Measurements from ENCODE around the gene HOXA9. TPM values are rescaled to one million over a fixed set of nuclear protein-coding genes. Genes with fewer than 3 reads are reported as not detected.
A peak's percentile ranks its signal among the peaks of the same experiment; 100 is the strongest.

HOXA9 gene
- total RNA-seq, 3 donors from 2014 or later = 7.5 to 18.4 (median 9.0) TPM

GRCh38 chr7:27134392-27134791 lies 30.9 kb downstream of the HOXA9 start:
- peaks cover 5 to 6% of the 10 kb centered on the region in 2 donors for H3K4me1 ChIP-seq
- H3K4me3 ChIP-seq = peak overlapping the region in 1 of 3 donors; percentile 22
- no peaks in the 10 kb centered on the region for H3K9me3 ChIP-seq
- intact Hi-C loops (cut with DNase I; ENCODE audit: low total_unique reads) = loop anchor here (5.0 kb wide), 1 partner anchor 1032 kb away; no protein-coding TSS in a partner anchor
- peak overlapping the region; percentile 82 to 96 for H3K27ac ChIP-seq
- no peak for TF ChIP-seq CTCF (IDR thresholded peaks at IDR 0.05)
- peak in 2 of 3 donors; percentile 10 to 23 for TF ChIP-seq POLR2AphosphoS5 (IDR thresholded peaks at IDR 0.05)
- TF ChIP-seq POLR2A (IDR thresholded peaks at IDR 0.05) = no peak
- no peaks in the 10 kb centered on the region for H3K36me3 ChIP-seq
- DNase-seq (ENCODE audit: low spot score in 2 of 2) = peak in 1 of 2 donors; percentile 41
- H3K27me3 ChIP-seq = no peaks in the 10 kb centered on the region

GRCh38 chr7:27133409-27134231 lies 31.7 kb downstream of the HOXA9 start:
- Histone ChIP-seq H3K27ac (peak overlapping the region; percentile 82 to 96), H3K4me3 (peak overlapping the region in 1 of 3 donors; percentile 22), H3K9me3 (no peaks in the 10 kb centered on the region), H3K36me3 (no peaks in the 10 kb centered on the region), H3K27me3 (no peaks in the 10 kb centered on the region), H3K4me1 (peaks cover 5 to 6% of the 10 kb centered on the region in 2 donors)
- intact Hi-C loops (cut with DNase I; ENCODE audit: low total_unique reads) = loop anchor here (5.0 kb wide), 1 partner anchor 1031 kb away; no protein-coding TSS in a partner anchor
- peak in 1 of 2 donors; percentile 17 for DNase-seq (ENCODE audit: low spot score in 2 of 2)
- no peak for TF ChIP-seq CTCF (IDR thresholded peaks at IDR 0.05)
- no peak for TF ChIP-seq POLR2AphosphoS5 (IDR thresholded peaks at IDR 0.05)
- no peak for TF ChIP-seq POLR2A (IDR thresholded peaks at IDR 0.05)

GRCh38 chr7:27132978-27133377 lies 32.4 kb downstream of the HOXA9 start:
- intact Hi-C loops (cut with DNase I; ENCODE audit: low total_unique reads) = loop anchor here (5.0 kb wide), 1 partner anchor 1031 kb away; no protein-coding TSS in a partner anchor
- Histone ChIP-seq H3K9me3 (no peaks in the 10 kb centered on the region), H3K4me3 (no peak overlapping the region), H3K4me1 (peaks cover 5 to 10% of the 10 kb centered on the region in 2 donors), H3K27ac (peak overlapping the region; percentile 82 to 96), H3K27me3 (no peaks in the 10 kb centered on the region), H3K36me3 (no peaks in the 10 kb centered on the region)
- TF ChIP-seq POLR2A (IDR thresholded peaks at IDR 0.05) (no peak), POLR2AphosphoS5 (IDR thresholded peaks at IDR 0.05) (no peak), CTCF (IDR thresholded peaks at IDR 0.05) (no peak)
- DNase-seq (ENCODE audit: low spot score in 2 of 2) = no peak

- no peaks in the 10 kb centered on the region for H3K36me3 ChIP-seq
- H3K27ac ChIP-seq = peak overlapping the region in 1 of 2 donors; percentile 4
- TF ChIP-seq CTCF (IDR thresholded peaks at IDR 0.05) = no peak
- no peak for TF ChIP-seq POLR2A (IDR thresholded peaks at IDR 0.05)
- TF ChIP-seq POLR2AphosphoS5 (IDR thresholded peaks at IDR 0.05) = no peak
- no peaks in the 10 kb centered on the region for H3K9me3 ChIP-seq
- H3K4me1 ChIP-seq = peaks cover 5 to 10% of the 10 kb centered on the region in 2 donors
- H3K4me3 ChIP-seq = no peak overlapping the region
- no peaks in the 10 kb centered on the region for H3K27me3 ChIP-seq
- intact Hi-C loops (cut with DNase I; ENCODE audit: low total_unique reads) = loop anchor here (5.0 kb wide), 1 partner anchor 1030 kb away; no protein-coding TSS in a partner anchor
- DNase-seq (ENCODE audit: low spot score in 2 of 2) = no peak
These were observed 33.1 kb downstream of the HOXA9 start for GRCh38 chr7:27132214-27132613.

- H3K36me3 ChIP-seq = no peaks in the 10 kb centered on the region
- H3K4me3 ChIP-seq = peak overlapping the region; percentile 69 to 98 (median 90)
- TF ChIP-seq POLR2A (IDR thresholded peaks at IDR 0.05) (no peak), CTCF (IDR thresholded peaks at IDR 0.05) (no peak), POLR2AphosphoS5 (IDR thresholded peaks at IDR 0.05) (no peak)
- DNase-seq (ENCODE audit: low spot score in 2 of 2) = peak in 1 of 2 donors; percentile 7
- no peaks in the 10 kb centered on the region for H3K9me3 ChIP-seq
- no peaks in the 10 kb centered on the region for H3K27me3 ChIP-seq
- intact Hi-C loops (cut with DNase I; ENCODE audit: low total_unique reads) = loop anchor here (5.0 kb wide), 1 partner anchor 1029 kb away; no protein-coding TSS in a partner anchor
- peaks cover 5 to 13% of the 10 kb centered on the region in 2 donors for H3K4me1 ChIP-seq
- H3K27ac ChIP-seq = peak overlapping the region; percentile 94 to 98
These were observed 33.9 kb downstream of the HOXA9 start for GRCh38 chr7:27131390-27131819.
